HG03103 (cell line): ENCODE measurements around the gene KLF4.

Source experiments
- ATAC-seq: cut with Tn5 transposase; IDR thresholded peaks from one replicate; pipeline ENCODE4 v1.9.1; 2021; ENCODE audit warnings: low read depth; ENCODE audit not compliant: unreplicated experiment

Gene KLF4

DNA sequence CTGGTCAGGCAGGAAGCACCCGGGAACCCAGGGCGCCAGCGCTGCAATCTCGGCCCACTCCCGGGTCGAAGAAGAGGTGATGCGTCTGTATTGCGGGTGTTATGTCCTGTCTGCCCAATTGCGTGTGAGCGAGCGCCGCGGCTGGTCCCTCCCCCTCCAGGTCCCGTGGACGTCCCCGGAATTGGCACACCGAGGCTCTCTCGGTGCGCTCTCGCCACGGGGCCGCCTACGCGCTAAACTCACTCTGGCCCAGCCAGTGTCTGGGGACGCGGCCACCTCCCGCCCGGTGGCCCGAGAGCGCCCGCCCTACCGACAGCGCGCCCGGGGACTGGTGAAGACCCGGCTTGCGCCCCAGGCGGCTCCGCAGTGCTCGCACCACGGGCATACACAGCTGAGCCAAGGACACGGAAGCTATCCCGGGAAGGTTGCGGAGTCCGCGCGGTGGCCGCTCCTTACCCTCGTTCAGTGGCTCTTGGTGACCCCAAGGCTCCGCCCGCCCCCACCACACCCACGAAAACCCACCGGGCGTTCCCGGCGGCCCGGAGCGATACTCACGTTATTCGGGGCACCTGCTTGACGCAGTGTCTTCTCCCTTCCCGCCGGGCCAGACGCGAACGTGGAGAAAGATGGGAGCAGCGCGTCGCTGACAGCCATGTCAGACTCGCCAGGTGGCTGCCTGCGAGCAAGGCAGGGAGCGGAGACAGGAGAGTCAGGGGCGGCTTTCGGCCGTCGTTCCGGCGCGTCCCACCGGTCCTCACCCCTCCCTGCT is 1.0 kb downstream of the KLF4 start:
- ATAC-seq, result no peak

DNA sequence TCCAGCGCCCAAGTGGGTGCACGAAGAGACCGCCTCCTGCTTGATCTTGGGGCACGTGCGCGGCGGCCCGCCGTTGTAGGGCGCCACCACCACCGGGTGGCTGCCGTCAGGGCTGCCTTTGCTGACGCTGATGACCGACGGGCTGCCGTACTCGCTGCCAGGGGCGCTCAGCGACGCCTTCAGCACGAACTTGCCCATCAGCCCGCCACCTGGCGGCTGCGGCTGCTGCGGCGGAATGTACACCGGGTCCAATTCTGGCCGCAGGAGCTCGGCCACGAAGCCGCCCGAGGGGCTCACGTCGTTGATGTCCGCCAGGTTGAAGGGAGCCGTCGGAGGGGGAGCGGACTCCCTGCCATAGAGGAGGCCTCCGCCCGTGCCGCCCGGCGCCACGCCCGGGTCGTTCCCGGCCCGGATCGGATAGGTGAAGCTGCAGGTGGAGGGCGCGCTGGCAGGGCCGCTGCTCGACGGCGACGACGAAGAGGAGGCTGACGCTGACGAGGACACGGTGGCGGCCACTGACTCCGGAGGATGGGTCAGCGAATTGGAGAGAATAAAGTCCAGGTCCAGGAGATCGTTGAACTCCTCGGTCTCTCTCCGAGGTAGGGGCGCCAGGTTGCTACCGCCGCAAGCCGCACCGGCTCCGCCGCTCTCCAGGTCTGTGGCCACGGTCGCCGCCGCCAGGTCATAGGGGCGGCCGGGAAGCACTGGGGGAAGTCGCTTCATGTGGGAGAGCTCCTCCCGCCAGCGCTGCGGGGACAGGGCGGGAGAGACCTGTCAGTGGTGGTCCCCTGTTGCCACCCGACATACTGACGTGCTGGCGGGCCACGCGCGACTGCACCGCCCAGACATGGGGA is 1.8 kb downstream of the KLF4 start:
- ATAC-seq, result no peak

DNA sequence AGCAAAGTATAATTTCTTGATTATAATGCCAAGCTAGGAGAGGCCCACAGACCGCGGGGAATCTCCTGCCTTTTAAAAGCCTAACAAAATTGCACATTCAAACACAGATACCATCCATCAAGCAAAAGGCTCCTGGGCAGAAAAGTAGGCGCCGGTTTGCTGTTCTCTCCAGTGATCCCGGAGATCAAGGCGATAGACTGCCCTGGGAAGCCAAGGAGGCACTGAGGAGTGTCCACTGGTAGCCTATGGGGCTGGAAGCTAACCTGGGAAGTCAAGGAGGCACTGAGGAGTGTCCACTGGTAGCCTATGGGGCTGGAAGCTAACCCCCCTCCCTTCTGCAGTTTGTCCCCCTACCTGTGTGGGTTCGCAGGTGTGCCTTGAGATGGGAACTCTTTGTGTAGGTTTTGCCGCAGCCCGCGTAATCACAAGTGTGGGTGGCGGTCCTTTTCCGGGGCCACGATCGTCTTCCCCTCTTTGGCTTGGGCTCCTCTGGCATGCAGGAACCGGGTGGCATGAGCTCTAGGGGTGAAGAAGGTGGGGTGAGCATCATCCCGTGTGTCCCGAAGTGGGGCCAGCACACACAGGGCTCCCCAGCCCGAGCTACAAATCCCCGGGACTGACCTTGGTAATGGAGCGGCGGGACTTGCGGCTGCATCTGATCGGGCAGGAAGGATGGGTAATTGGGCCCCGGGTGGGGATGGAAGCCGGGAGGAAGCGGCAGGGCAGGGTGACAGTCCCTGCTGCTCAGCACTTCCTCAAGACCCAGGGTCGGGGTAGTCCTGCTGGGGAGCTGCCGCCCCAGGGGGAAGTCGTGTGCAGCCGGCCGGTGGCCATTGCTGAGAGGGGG is 2.7 kb downstream of the KLF4 start:
- no peak for ATAC-seq

DNA sequence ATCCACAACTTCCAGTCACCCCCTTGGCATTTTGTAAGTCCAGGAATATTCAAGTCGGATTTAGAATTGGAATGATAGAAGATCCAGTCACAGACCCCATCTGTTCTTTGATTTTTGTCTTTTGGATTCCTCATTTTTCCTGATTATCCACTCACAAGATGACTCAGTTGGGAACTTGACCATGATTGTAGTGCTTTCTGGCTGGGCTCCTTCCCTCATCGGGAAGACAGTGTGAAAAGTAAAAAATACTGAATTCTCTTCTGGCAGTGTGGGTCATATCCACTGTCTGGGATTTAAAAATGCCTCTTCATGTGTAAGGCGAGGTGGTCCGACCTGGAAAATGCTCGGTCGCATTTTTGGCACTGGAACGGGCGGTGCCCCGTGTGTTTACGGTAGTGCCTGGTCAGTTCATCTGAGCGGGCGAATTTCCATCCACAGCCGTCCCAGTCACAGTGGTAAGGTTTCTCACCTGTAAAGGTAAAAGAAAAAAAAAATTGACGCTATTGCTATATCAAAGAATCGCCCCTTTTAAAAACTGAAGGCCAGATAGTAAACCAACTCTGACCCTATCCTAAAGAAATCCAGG is 4.0 kb downstream of the KLF4 start:
- no peak for ATAC-seq

DNA sequence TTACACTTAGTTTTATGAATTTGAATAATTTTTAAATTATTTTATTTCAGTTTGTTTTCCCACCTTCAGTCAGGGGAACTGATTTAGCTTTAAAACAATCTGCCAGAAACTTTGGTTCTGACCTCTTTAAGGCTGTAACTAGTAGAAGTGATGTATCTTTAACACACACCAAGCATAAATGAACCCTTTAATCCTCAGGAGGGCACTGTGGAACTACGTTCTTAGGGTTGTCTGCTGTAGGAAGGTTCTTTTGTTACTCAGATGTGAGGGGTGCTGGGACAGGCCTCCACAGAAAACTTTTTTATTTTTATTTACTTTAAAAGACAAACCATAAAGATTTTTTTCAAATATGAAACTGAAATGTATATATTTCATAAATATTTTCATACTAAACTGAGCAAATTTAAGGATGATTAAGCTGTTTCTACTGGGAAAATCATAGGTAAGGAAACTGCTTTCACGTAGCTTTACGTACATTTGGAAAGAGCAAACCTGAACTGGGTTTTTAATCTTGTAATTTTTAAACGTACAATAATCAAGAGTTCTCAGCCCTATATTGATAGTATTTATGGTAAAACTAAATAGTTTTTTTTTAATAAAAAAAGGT is 5.3 kb downstream of the KLF4 start:
- ATAC-seq, result peak; percentile 56

DNA sequence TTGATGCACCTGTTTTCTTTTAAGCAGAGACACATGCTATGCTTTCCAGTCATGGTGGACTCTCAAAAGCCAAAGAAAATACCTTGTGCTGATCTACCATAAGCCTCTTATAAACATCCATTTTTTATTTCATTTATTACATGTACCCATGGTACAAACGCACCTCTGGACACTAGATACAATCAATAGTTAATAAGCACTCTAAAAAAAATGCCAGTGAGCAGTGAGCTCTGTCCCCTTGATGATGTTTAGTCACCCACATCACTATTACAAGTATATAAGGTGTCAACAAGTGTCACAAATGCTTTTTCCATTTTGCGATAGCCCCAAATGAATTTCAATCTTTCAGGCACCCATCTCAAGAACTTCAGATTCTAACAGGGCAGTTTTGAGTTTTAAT is 5.9 kb downstream of the KLF4 start:
- no peak for ATAC-seq

DNA sequence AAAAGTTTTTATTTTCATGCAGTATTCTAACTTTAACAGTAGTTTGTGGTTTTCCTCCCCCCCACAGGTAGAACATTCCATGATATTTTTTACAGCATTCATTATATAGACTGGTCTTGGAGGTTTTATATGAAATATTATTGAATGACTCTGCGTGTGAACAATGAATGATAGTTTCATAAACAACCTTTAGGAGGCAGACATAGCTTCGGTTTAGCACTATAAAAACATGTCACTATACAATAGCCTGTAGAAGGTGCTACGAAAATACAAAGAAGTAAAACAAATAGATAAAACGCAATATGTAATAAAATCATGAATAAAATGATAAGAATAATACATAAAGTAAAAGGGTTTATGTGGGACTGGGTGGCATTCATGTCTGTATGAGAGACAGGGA is 8.5 kb downstream of the KLF4 start:
- ATAC-seq, result no peak

DNA sequence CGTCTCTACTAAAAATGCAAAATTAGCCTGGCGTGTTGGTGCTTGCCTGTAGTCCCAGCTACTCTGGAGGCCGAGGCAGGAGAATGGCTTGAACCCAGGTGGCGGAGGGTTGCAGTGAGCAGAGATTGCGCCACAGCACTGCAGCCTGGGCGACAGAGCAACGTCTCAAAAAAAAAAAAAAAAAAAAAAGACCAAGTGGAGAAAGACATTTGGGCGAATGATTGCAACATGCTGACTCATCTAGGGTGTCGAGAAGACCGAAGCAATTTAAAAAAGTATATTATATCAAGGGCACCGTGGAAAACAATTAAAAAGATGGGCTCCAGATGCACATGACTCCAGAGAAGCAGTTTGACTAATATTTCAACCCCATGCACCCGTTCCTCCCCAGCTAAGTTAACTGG is 9.2 kb downstream of the KLF4 start:
- no peak for ATAC-seq

DNA sequence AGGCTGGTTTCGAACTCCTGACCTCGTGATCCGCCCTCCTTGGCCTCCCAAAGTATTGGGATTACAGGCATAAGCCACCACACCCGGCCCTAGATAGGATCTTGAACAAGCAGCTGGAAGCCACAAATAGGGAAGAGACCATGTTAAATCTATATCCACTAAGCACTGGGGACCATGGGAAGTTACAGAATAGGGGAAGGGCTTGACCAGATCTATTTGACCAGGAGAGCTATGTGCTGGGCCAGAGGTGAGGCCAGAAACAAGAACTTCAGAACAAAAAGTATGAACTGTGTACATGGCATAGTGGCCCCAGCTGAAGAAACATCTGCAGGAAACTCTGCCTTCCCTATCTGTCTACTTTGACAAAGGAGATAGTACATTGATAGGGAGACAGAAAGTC is 10.8 kb downstream of the KLF4 start:
- no peak for ATAC-seq

DNA sequence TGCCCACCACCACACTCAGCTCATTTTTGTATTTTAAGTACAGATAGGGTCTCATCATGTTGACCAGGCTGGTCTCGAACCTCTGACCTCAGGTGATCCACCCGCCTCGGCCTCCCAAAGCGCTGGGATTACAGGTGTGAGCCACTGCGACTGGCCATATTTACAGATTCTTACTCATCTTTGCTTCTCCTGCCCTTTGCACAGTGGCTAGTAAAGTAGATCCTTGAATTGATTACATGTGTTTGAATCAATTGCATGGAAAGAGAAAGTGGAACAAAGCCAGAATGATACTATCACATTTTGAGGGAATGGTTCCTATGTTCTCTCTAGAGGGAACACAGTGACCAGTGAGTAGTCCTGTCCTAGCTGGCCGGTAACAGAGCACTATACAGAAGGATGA is 15.4 kb downstream of the KLF4 start:
- no peak for ATAC-seq

DNA sequence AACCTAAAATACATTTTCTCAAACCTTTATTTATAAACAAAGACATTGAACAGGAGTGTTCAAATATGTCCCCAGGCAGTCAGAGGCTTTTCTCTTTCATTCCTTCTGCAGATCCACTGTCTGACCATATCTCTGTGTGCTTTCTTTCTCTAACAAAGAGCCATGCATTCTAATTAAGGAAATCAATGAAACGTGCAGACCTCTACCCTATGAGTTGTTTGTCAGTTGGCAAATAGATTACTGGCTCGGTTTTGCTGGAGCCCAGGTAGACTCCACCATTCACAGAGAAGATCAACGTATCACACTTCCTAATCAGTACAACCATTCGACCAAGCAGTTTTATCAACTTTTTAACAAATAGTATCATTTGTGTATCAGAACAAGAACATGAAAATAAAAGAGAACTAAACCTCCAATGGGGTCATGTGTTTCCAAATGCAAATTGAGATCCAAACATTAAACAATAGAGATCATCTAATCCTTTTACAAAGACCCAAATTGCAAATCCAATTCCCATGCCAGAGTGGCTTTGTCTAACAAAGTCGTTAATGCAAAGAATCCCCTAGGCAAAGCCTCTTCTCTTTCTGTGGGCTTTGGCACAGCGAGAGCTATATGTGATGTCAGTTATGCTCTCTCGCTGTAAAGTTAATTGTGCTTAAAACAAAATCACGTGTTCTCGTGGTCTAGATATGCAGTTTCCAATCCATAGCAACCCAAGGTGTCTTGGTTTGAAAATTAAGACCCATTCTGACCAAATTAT is 16.8 kb downstream of the KLF4 start:
- no peak for ATAC-seq

DNA sequence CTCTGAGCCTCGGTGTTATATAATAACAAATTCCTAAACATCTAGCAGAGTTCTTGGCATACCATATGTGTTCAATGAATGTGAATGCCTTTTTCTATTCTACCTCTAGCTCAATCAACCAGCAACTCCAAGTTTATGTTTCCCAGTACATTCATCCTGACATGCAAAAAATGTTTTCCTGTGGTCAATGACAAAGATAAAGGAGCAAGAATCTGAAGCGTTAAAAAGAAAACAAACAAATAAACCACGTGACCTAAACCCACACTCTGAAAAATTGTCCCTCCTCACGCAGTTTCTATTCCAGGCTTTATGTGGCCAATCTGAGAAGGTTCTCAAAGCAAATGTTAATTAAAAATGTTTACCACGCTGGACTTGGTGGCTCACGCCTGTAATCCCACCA is 18.0 kb downstream of the KLF4 start:
- ATAC-seq, result no peak

DNA sequence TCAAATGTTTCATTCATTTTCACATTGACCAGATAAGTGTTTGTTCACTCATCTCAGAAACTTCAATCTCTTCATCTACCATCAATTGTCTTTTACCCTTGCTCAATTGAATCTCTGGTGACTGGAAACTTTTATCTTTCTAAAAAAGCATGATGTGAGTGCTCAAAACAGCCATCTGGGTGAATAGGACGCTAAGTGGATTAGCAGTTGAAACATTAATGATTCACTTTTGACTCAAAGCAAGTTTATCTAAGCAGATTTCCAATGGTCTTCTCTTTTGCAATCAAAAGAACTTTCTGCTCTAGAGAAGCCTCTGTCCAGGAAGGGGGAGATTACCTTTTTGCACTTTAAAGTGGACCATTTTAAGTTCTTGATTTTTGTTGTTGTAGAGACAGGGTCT is 22.2 kb downstream of the KLF4 start:
- no peak for ATAC-seq

DNA sequence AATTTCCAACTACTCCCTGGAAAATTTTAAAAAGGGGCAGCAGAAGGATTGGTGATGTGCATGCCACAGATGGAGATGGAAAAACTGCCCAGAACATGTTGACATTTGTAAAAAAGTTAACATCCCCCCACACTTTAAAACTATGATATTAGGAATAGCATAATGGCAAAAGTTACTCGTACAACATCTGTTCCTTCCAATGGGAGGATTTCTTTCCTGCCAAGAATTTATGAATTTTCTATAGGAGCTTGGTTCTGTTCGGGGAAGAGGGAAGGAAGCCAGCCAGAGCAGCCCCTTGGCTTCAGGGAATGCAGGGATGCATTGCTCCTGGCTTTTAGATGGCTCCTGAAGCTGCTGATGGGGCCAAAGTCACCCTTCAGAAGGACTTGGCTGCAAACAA is 22.7 kb downstream of the KLF4 start:
- no peak for ATAC-seq

DNA sequence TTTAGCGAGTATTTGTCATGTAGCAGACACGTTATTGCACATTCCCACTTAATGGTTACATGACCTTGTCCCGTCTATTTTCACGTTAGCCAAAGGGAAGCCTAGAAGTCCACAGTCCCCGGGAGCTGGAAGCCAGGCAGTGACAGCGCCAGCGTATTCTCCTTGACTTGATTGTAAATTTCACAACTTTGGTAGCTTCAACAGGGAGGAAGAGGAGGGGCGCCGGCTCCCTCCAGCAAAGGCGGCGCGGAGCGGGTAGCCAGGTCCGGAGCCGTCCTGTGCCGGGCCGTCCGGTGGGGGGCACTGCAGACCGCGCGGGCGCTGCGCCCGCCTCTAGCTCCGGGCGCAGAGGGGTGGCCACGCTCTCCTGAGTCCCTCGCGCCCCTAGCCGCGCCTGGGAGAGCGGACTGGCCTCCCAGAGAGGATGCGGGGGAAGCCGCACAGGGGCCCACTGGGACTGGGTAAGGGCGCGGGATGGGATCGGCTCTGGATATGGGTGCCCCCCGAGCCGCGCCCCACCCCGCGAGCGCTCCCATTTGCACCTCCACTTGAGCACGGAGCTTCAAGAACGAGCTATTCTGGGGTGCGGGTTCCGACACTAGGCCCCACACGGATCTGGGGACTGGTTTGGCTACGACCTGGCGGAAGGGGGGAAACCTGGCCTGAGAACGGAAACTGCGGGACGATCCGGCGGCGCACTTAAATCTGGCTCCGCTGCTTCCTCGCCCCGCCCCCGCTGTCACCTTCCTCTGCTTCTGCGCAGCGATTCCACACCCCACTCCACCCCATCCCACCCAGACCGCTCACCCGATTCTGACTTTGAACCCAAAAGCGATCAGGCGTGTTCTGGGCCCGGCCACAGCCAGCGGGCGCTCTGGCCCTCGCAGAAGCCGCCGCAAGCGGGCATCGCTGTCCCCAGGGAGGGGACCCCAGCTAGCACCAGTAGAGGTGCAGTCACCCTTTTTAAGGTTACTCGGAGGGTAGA is 23.8 kb downstream of the KLF4 start:
- peak; percentile 75 for ATAC-seq

DNA sequence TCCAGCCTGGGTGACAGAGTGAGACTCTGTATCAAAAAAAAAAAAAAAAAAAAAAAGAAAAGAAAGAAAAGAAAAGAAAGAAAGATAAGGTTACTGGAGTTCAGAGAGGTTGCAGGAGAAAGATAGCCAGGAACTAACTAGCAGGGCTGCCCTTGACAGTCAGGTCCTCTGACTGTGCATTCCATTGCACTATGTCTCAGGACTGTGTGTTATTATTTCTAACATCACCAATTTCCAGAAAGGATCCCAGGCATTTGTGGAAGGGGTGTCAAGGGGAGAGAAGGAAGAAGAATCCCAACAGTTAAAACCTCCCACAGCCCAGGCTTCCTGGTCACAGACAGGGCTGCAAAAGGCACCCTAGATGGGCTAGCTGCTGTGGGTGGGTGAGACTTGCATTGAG is 25.1 kb downstream of the KLF4 start:
- no peak for ATAC-seq

DNA sequence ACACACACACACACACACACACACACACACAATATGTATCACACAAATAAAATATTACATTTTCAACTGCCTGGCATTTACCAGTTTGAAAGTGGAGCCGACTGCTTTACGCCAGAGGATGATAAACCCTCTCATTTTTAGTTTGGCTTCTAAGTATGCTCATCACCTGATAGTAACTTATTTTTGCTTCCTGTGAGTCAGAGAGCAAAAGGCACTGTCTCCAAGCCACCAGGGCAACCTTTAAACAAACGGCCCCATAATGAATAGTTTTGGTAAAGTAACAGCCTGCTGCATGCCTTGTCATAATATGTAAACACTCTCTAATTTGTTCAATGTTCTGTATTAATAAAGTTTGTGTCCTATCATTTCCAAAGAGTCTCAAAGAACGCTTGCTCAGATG is 26.9 kb downstream of the KLF4 start:
- no peak for ATAC-seq
